Measurements from ENCODE around the gene GLI2. TPM values are rescaled to one million over a fixed set of nuclear protein-coding genes. Genes with fewer than 3 reads are reported as not detected.

GLI2 gene
- total RNA-seq, 1 donor from 2014 or later: 23.1 TPM

- Histone ChIP-seq H3K9me3 (no peaks in the 10 kb centered on the region), H3K36me3 (no peaks in the 10 kb centered on the region), H3K27ac (no peak overlapping the region), H3K4me1 (peaks cover 2 to 11% of the 10 kb centered on the region in 2 donors), H3K4me3 (no peak overlapping the region), H3K27me3 (no peaks in the 10 kb centered on the region)
- DNase-seq (ENCODE audit: low spot score in 2 of 2): peak in 1 of 2 donors; percentile 61
- TF ChIP-seq, protein P1, sequence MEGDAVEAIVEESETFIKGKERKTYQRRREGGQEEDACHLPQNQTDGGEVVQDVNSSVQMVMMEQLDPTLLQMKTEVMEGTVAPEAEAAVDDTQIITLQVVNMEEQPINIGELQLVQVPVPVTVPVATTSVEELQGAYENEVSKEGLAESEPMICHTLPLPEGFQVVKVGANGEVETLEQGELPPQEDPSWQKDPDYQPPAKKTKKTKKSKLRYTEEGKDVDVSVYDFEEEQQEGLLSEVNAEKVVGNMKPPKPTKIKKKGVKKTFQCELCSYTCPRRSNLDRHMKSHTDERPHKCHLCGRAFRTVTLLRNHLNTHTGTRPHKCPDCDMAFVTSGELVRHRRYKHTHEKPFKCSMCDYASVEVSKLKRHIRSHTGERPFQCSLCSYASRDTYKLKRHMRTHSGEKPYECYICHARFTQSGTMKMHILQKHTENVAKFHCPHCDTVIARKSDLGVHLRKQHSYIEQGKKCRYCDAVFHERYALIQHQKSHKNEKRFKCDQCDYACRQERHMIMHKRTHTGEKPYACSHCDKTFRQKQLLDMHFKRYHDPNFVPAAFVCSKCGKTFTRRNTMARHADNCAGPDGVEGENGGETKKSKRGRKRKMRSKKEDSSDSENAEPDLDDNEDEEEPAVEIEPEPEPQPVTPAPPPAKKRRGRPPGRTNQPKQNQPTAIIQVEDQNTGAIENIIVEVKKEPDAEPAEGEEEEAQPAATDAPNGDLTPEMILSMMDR (IDR thresholded peaks at IDR 0.05): no peak
- intact Hi-C loops (cut with DNase I): no loop called here
Observed at GRCh38 chr2:120763508-120763907, 27.8 kb downstream of the GLI2 start.

DNA sequence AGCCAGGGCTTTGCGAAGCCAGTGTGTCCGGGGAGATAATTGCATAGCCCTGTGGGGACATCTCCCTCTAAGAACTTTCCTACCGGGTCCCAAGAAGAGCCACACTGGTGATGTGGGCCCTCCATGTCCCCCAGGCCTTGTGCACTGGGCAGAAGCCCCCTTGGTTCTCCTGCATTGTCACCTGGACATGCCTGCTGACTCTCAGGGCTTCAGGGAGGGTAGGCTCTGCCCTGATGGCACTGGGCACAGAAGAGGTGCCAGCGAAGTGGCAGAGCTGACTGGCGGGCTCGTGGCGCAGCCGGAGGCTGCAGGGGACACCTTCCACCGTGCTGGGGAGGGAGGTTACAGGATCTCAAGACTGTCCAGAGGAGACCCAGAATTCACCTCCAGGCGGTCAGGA is 28.3 kb downstream of the GLI2 start:
- H3K4me1 ChIP-seq: peaks cover 0 to 7% of the 10 kb centered on the region in 2 donors
- H3K9me3 ChIP-seq: no peaks in the 10 kb centered on the region
- intact Hi-C loops (cut with DNase I): no loop called here
- DNase-seq (ENCODE audit: low spot score in 2 of 2): peak in 1 of 2 donors; percentile 25
- no peaks in the 10 kb centered on the region for H3K36me3 ChIP-seq
- H3K4me3 ChIP-seq: no peak overlapping the region
- no peaks in the 10 kb centered on the region for H3K27me3 ChIP-seq
- TF ChIP-seq, protein P1 (IDR thresholded peaks at IDR 0.05): no peak
- H3K27ac ChIP-seq: no peak overlapping the region

DNA sequence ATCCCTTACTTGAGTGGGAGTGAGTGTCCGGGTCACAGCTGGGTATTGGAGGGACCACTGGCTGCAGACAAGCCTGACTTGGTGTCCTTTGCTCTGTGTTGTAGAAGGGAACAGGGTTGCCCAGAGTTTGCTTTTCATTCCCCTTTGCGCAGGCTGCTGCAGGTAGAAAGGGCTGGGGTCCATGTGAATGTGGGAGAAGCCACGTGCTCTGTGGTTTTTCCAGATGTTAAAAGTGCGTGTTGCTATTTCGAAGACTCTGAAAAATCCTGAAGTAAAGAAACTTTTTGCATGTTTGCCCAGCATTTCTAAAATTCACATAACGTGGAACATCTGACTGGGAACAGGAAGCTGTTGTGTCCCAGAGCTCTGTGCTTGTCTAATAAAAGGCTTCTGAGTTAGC is 28.8 kb downstream of the GLI2 start:
- no peak overlapping the region for H3K27ac ChIP-seq
- peaks cover 0 to 7% of the 10 kb centered on the region in 2 donors for H3K4me1 ChIP-seq
- DNase-seq (ENCODE audit: low spot score in 2 of 2): peak in 1 of 2 donors; percentile 11
- intact Hi-C loops (cut with DNase I): no loop called here
- TF ChIP-seq, protein P1 (IDR thresholded peaks at IDR 0.05): no peak
- no peaks in the 10 kb centered on the region for H3K27me3 ChIP-seq
- no peaks in the 10 kb centered on the region for H3K9me3 ChIP-seq
- H3K4me3 ChIP-seq: no peak overlapping the region
- no peaks in the 10 kb centered on the region for H3K36me3 ChIP-seq

DNA sequence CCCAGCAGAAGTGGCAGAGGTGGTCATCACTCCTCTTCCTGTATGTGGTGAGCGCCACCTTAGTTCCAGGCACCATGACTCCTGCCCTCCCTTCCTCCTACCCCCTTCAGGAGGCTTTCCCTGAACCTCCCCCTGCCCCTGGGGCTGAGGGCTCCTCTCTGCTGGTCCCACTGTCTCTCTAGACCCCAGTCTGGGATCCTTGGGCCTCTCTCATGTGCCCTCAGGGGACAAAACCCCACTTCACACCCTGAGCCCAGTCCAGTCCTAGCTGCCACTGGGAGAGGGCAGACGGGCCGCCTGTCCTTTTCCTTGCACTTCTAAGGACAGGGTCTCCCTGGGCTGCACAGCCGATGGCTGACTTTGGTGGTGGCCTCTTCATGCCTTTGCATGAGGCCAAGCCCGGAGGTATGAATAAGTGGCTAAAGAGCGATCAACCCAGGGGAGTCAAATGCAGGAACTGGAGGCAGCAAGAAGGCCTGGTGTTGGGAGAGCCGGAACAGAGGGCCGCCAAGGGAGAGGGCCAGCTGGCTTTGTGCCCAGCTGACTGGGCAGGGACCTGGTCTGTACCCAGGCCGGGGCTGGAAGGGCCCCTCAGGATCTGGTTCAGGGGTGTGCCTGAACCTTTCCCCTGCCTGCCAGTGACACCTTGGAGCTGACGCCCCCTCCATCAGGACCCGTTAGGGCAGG is 29.5 kb downstream of the GLI2 start:
- Histone ChIP-seq H3K27ac (peak overlapping the region; percentile 12 to 36), H3K9me3 (no peaks in the 10 kb centered on the region), H3K4me3 (no peak overlapping the region), H3K27me3 (no peaks in the 10 kb centered on the region), H3K36me3 (no peaks in the 10 kb centered on the region), H3K4me1 (peaks cover 0 to 7% of the 10 kb centered on the region in 2 donors)
- peak in 1 of 2 donors; percentile 42 for DNase-seq (ENCODE audit: low spot score in 2 of 2)
- TF ChIP-seq, protein P1 (IDR thresholded peaks at IDR 0.05): no peak
- intact Hi-C loops (cut with DNase I): no loop called here

DNA sequence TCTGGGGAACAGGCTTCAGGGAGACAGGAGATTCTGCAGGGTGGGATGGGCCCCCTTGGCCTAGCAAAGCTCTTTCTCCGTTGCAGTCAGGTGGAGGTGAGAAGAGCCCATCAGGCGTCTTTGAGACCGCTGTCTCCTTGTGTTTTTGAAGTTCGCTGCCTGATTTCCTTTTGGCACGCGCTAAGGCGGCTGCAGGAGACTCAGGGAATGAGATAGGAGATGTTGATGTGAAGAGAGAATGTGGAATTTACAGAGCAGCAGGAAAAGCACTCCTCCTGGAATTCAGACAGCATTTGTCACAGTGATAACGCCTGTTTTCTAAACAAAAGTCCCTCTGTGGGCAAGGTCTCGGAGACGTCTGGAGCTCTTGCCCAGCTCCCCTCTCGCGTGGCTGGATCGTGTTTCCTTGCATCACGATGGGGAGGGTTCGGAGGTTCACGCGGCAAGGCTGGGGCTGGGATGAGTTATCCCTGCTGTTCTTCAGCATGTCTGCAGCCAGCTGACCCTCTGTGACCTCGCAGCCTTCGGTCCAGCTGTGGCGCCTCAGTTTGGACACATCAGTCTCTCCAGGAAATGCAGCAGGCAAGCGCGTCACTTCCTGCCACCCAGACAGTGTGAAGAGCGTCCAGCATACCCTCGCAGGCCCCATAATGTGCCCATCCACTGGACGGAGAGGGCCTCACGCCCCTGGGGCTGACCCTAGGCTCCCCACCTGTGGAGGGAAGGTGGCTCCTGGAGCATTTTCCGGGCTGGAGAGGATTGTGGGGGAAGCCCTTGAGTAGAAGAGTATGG is 30.2 kb downstream of the GLI2 start:
- no peaks in the 10 kb centered on the region for H3K36me3 ChIP-seq
- intact Hi-C loops (cut with DNase I): no loop called here
- H3K27me3 ChIP-seq: no peaks in the 10 kb centered on the region
- peaks cover 0 to 4% of the 10 kb centered on the region in 2 donors for H3K4me1 ChIP-seq
- no peak overlapping the region for H3K4me3 ChIP-seq
- H3K27ac ChIP-seq: peak overlapping the region; percentile 38 to 51
- no peaks in the 10 kb centered on the region for H3K9me3 ChIP-seq
- TF ChIP-seq, protein P1 (IDR thresholded peaks at IDR 0.05): no peak
- DNase-seq (ENCODE audit: low spot score in 2 of 2): peak in 1 of 2 donors; percentile 85

Data from ascending aorta (tissue), 2 donors.